ENCODE measurements around the gene SMIM41. TPM values are rescaled to one million over a fixed set of nuclear protein-coding genes. Genes with fewer than 3 reads are reported as not detected.

The SMIM41 gene
- total and polyA plus RNA-seq, 10 of the 15 experiments (the other 5 are each of a cell fraction or from before 2014, with no cell fraction given) = not detected

DNA sequence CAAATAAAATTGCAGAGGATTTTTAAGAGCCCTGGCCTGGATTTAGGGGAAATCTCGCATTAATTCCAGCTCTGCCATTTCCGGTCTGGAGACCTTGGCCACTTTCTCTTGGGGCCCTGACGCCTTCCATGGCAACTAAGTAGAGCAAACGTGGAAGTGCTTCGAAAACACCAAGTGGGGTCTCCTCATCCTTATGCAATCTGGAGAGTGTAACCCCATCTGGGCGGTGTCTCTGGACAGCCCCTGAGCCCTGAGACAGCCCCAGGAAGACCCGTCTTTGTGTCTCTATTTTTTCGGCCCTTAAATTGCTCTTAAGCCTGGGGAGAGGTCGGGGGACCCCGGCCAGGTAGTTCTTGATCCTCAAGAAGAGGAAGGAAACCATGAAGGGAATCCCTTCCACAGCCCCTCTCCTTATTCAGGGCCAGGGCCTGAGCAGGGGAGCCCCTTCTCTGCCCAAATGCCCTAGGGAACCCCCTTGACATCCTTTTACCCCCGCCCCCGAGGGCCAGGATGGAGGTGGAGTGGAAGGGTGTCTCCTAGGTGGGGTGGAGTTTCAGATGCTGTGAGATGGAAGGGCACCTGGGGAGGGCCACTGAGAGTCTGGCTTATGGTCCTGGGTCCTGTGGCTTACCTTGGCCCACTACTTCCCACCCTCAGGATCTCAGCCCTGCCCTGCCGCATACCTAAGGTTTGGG lies 45.9 kb upstream of the SMIM41 start (continued):
- TF ChIP-seq, protein P1, sequence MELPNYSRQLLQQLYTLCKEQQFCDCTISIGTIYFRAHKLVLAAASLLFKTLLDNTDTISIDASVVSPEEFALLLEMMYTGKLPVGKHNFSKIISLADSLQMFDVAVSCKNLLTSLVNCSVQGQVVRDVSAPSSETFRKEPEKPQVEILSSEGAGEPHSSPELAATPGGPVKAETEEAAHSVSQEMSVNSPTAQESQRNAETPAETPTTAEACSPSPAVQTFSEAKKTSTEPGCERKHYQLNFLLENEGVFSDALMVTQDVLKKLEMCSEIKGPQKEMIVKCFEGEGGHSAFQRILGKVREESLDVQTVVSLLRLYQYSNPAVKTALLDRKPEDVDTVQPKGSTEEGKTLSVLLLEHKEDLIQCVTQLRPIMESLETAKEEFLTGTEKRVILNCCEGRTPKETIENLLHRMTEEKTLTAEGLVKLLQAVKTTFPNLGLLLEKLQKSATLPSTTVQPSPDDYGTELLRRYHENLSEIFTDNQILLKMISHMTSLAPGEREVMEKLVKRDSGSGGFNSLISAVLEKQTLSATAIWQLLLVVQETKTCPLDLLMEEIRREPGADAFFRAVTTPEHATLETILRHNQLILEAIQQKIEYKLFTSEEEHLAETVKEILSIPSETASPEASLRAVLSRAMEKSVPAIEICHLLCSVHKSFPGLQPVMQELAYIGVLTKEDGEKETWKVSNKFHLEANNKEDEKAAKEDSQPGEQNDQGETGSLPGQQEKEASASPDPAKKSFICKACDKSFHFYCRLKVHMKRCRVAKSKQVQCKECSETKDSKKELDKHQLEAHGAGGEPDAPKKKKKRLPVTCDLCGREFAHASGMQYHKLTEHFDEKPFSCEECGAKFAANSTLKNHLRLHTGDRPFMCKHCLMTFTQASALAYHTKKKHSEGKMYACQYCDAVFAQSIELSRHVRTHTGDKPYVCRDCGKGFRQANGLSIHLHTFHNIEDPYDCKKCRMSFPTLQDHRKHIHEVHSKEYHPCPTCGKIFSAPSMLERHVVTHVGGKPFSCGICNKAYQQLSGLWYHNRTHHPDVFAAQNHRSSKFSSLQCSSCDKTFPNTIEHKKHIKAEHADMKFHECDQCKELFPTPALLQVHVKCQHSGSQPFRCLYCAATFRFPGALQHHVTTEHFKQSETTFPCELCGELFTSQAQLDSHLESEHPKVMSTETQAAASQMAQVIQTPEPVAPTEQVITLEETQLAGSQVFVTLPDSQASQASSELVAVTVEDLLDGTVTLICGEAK (IDR thresholded peaks at IDR 0.05; ENCODE audit: borderline replicate concordance) = peak; percentile 55; the same call in 1 of the 2 replicates
- TF ChIP-seq POLR2A (IDR thresholded peaks at IDR 0.05; ENCODE audit: low read depth, low read length) (no peak), FOXK2 (IDR thresholded peaks at IDR 0.05) (no peak), CHD2 (IDR thresholded peaks at IDR 0.05; ENCODE audit: borderline replicate concordance, low read depth, low read length) (0 out of 2 replicates have a peak, but pooled peaks have one; percentile 15), ESRRA (IDR thresholded peaks at IDR 0.05; ENCODE audit: low read length) (no peak), RB1 (IDR thresholded peaks at IDR 0.05; ENCODE audit: borderline replicate concordance) (0 out of 2 replicates have a peak, but pooled peaks have one; percentile 6), IKZF1 (conservative IDR thresholded peaks at IDR 0.05) (no peak), EED (IDR thresholded peaks at IDR 0.05; ENCODE audit: low read depth) (no peak), ETV6 (conservative IDR thresholded peaks at IDR 0.05 in 1 of 2, IDR thresholded peaks at IDR 0.05 in 1 of 2; ENCODE audit: borderline replicate concordance in 1 of 2, low read depth in 1 of 2) (no peak), BMI1 (IDR thresholded peaks at IDR 0.05; ENCODE audit: borderline replicate concordance) (0 out of 2 replicates have a peak, but pooled peaks have one; percentile 13)
- TF ChIP-seq, protein P2, sequence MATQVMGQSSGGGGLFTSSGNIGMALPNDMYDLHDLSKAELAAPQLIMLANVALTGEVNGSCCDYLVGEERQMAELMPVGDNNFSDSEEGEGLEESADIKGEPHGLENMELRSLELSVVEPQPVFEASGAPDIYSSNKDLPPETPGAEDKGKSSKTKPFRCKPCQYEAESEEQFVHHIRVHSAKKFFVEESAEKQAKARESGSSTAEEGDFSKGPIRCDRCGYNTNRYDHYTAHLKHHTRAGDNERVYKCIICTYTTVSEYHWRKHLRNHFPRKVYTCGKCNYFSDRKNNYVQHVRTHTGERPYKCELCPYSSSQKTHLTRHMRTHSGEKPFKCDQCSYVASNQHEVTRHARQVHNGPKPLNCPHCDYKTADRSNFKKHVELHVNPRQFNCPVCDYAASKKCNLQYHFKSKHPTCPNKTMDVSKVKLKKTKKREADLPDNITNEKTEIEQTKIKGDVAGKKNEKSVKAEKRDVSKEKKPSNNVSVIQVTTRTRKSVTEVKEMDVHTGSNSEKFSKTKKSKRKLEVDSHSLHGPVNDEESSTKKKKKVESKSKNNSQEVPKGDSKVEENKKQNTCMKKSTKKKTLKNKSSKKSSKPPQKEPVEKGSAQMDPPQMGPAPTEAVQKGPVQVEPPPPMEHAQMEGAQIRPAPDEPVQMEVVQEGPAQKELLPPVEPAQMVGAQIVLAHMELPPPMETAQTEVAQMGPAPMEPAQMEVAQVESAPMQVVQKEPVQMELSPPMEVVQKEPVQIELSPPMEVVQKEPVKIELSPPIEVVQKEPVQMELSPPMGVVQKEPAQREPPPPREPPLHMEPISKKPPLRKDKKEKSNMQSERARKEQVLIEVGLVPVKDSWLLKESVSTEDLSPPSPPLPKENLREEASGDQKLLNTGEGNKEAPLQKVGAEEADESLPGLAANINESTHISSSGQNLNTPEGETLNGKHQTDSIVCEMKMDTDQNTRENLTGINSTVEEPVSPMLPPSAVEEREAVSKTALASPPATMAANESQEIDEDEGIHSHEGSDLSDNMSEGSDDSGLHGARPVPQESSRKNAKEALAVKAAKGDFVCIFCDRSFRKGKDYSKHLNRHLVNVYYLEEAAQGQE (IDR thresholded peaks at IDR 0.05; ENCODE audit: low read depth, low read length) = no peak
